Esophagus squamous epithelium (tissue), 4 donors: ENCODE results near the gene TRIP13.

Experiments
- CTCF ChIP-seq, 6 experiments: fragments of 450-650 bp in 4 of 6; fragments of 200-600 bp in 2 of 6; sonication (generic) in 2 of 6; IDR thresholded peaks; one replicate each; pipeline ENCODE4 v1.5.1; 2016 to 2019; ENCODE audit warnings: antibody characterized with exemption in 6 of 6, mild to moderate bottlenecking in 4 of 6, moderate library complexity in 4 of 6
- POLR2A ChIP-seq, 4 donors: fragments of 450-650 bp; IDR thresholded peaks; one replicate each; pipeline ENCODE4 v1.6.1; 2017; ENCODE audit warnings: antibody characterized with exemption in 4 of 4, mild to moderate bottlenecking in 4 of 4, moderate library complexity in 3 of 4

DNA sequence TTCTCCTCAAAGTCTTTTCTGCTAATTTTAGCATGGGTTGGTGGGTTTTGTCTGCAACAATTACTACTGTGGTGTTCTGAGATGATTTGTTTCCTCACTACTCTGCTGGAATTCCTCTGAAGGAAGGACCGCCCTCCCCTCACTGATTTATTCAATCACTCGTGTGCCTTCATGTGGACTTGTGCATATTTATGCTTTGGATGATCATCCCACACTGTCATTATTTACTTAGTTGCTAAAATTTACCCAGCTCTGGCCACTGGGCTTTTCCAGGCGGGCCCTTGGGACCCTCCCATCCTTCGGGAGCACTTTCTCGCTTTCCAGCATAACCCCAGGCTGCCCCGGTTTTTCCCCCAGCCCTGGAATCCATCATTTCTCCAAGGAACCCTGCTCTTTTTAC is 74.3 kb downstream of the TRIP13 start:
- no peak for TF ChIP-seq CTCF (IDR thresholded peaks at IDR 0.05)
- TF ChIP-seq POLR2A (IDR thresholded peaks at IDR 0.05), result no peak
